HG02642 (cell line): ENCODE results near the gene DDX1.
A peak's percentile ranks its signal among the peaks of the same experiment; 100 is the strongest.

ENCODE experiments used
- ATAC-seq: cut with Tn5 transposase; IDR thresholded peaks from one replicate; pipeline ENCODE4 v1.9.1; 2021; ENCODE audit warnings: mild to moderate bottlenecking; ENCODE audit not compliant: unreplicated experiment, poor library complexity

The DDX1 gene

GRCh38 chr2:15626126-15626525, 34.5 kb downstream of the DDX1 start:
- ATAC-seq = no peak

GRCh38 chr2:15626967-15627366, 35.3 kb downstream of the DDX1 start:
- ATAC-seq = no peak

- ATAC-seq = no peak
These were observed 36.4 kb downstream of the DDX1 start for GRCh38 chr2:15627817-15628684.

- ATAC-seq = no peak
These were observed 37.5 kb downstream of the DDX1 start for GRCh38 chr2:15628899-15629855.

- ATAC-seq = no peak
These were observed 38.7 kb downstream of the DDX1 start for GRCh38 chr2:15630121-15630977.

- no peak for ATAC-seq
These were observed 39.5 kb downstream of the DDX1 start for GRCh38 chr2:15630978-15631719.

GRCh38 chr2:15631883-15632282, 40.2 kb downstream of the DDX1 start:
- no peak for ATAC-seq

GRCh38 chr2:15633043-15633970, 41.6 kb downstream of the DDX1 start:
- ATAC-seq = no peak

GRCh38 chr2:15633971-15634346, 42.3 kb downstream of the DDX1 start:
- no peak for ATAC-seq

GRCh38 chr2:15634846-15635490, 43.3 kb downstream of the DDX1 start:
- ATAC-seq = no peak

GRCh38 chr2:15636972-15637785, 45.5 kb downstream of the DDX1 start:
- peak; percentile 88 for ATAC-seq

- ATAC-seq = no peak
These were observed 47.1 kb downstream of the DDX1 start for GRCh38 chr2:15638720-15639119.

GRCh38 chr2:15639323-15640251, 47.9 kb downstream of the DDX1 start:
- no peak for ATAC-seq

GRCh38 chr2:15640261-15640711, 48.6 kb downstream of the DDX1 start:
- ATAC-seq = no peak

GRCh38 chr2:15640784-15641183, 49.1 kb downstream of the DDX1 start:
- ATAC-seq = no peak

GRCh38 chr2:15641530-15641982, 49.9 kb downstream of the DDX1 start:
- no peak for ATAC-seq
